Measurements from ENCODE around the gene DPP6.
A peak's percentile ranks its signal among the peaks of the same experiment; 100 is the strongest.
"Not testable (repeated sequence)": the region's sequence is repeated elsewhere in the genome, so short reads cannot be mapped to it uniquely, and the experiment has no call there.

Gene DPP6

DNA sequence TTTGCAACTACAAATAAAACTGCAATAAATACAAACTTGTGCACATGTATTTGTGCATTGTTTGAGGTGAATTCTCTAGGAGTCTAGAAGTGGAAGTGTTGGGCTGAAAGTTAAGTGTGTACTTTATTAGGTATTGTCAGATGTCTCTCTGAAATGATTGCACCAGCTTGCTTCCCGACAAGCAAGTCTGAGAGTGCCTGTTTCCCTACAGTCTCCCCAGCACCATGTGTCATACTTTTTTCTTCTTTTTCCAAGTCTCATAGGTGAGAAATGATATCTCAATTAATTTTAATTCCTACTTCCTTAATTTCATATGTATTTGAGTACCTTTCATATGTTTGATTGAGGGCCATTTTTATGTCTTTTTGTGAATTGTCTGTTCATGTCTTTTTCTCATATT is 614.6 kb downstream of the DPP6 start:
- no peak for DNase-seq (ENCODE audit: low spot score)

DNA sequence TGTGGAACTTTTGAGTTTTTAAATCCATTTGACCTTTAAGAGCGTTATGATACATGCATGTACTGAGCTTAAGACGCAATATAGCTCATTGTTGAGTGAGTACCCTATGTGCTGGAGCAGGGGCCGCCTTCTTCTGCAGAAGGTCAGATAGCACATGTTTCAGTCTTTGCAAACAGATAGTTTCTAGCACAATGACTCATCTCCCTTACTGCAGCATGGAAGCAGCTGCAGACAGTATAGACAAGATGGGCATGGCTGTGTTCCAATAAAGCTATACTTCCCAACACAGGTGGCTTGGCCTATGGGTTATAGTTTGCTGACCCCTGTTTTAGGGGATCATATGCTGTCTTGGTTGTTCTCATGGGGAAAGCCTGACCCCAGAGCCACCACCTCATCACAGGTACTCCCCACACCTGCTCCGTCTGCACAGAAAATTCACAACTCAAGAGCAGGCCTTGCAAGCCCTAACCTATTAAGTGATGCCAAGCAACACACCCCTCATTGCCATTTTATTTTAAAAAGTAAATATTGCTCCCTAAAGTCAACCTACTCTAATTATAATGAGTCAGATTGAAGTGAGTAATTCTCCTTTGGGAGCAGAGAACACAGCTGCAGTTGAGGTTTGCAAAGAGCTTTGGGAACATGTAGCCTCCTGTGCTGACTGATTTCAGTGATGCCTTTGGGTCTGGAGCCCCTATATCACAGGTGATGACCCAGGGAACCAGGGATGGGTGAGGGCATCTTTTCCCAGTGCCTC is 620.6 kb downstream of the DPP6 start:
- DNase-seq (ENCODE audit: low spot score) = peak; percentile 32

DNA sequence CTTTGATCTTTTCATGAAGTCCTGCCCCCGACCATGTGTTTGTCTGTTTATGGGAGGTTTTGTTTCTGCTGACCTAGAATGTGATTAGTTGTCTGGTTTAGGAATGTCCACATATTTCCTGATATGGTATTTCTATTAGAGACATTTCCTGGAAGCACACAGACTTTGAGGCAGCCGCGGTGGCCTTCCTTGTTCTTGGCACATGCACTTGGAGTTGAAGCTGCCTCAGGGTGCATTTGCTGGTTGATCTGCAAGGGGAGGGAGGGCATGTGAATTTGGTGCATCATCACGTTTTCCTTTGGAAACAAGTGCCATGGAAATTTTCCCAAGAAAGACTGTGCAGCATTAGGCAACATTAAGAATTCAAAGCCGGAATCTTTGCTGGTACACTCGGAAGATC is 622.0 kb downstream of the DPP6 start:
- DNase-seq (ENCODE audit: low spot score) = no peak

DNA sequence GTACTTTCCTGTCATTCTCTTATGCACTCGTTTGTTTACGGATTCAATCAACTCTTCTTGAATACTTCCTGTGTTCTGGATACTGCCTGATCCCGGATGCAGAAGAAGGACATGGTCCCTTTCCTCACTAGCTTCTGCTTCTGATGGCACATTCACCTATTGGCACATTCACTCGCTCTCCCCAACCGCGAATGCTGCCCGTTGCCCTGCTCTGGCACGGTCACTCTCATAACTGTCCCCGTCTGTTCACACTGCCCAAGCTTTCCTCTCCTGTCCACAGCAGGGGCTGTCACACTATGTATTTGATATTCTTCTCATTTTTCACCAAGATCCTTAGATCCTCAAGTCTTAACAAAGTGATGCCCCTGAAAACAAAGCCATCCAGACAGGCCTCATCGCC is 623.4 kb downstream of the DPP6 start:
- DNase-seq (ENCODE audit: low spot score) = no peak

DNA sequence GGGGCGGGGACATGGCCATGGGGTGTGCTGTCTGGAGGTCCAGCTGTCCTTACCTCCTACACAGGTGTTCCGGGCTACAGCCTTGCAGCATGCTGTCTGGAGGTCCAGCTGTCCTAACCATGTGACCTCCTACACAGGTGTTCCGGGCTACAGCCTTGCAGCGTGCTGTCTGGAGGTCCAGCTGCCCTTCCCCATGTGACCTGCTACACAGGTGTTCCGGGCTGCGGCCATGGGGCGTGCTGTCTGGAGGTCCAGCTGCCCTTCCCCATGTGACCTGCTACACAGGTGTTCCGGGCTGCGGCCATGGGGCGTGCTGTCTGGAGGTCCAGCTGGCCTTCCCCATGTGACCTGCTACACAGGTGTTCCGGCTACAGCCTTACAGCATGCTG is 623.8 kb downstream of the DPP6 start:
- DNase-seq (ENCODE audit: low spot score) = not testable (repeated sequence)

DNA sequence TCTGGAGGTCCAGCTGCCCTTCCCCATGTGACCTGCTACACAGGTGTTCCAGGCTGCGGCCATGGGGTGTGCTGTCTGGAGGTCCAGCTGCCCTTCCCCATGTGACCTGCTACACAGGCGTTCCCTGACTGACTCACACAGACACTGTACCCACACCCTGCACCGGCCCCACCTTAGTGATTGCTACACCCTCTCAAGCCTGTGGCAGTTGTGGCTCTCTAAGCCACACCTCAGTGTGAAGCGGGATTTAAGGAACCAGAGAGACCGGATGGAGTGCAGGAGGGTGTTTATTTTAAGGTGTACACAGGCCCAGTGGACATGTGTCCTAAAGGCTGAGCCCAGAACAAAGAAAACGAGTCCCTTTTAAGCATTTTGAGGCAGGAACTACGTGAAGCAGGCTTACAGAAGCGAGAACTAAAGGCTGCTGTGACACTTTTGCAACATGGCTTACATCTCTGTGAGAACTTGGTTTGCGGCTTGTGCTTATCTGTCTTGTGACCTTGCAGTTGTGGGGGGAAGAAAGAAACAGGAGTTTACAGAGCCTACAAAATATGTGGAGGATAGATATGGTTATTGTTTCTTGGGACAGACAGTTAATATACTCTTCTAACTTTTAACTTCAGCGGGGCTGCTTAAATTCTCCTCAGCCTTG is 624.4 kb downstream of the DPP6 start:
- no peak for DNase-seq (ENCODE audit: low spot score)

DNA sequence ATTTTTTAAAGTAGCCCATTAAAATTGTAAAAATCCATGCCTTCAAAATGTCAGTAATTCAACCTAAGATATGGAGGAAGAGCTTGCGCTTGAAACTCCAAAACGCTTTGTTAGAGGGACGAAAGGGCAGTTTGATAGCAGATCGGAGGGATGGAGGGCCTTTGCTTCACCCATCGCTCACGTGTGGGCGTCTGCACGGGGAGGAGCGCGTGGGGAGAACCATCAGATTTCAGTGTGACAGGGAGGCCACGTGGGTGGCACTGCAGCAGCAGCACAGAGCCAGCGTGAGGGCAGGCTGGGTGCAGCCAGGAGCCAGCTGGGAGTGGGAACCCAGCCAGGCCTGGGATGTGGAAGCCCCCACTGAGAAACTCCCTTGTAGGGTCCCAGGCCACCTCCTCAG is 625.3 kb downstream of the DPP6 start:
- no peak for DNase-seq (ENCODE audit: low spot score)

DNA sequence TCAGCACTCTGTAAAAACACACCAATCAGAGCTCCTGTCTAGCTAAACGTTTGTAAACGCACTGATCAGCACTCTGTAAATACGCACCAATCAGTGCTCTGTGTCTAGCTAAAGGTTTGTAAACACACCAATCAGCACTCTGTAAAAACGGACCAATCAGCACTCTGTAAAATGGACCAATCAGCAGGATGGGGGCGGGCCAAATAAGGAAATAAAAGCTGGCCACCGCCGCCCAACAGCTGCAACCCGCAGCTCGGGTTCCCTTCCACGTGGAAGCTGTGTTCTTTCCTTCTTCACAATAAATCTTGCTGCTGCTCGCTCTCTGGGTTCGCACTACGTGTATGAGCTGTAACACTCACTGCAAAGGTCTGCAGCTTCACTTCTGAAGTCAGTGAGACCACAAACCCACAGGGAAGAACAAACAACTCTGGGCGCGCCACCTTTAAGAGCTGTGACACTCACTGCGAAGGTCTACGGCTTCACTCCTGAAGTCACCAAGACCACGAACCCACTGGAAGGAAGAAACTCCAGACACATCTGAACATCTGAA is 625.9 kb downstream of the DPP6 start:
- DNase-seq (ENCODE audit: low spot score) = not testable (repeated sequence)

DNA sequence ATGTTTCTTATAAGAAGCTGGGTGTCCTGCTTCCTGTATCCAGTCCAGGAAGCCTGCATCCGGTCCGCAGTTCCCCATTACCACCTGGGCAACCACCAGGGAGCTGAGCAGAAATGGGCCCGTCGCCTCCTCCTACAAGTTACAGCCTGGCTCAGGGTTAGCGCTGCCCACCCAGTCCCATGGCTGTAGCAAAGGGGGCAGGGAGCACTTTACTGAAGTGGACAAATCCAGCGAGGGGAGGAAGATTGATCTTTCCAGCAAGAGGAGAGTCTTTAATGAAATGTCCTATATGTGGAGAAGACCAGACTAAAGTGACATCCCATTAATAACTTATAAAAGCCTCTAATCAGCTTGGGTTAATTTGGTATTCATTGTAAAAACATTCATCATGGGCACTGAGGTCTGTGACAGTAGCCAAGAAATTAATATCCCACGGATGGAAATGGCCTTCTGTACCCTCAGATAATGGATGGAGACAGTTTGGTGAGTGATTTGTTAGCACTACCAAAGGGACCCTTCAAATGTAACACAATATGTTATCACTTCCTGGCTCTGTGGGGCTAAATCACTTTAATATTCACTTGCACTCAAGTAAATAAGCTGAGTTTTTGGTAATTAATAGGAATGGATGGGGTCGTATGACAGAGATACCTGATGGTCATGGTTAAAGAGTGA is 627.3 kb downstream of the DPP6 start:
- DNase-seq (ENCODE audit: low spot score) = no peak

DNA sequence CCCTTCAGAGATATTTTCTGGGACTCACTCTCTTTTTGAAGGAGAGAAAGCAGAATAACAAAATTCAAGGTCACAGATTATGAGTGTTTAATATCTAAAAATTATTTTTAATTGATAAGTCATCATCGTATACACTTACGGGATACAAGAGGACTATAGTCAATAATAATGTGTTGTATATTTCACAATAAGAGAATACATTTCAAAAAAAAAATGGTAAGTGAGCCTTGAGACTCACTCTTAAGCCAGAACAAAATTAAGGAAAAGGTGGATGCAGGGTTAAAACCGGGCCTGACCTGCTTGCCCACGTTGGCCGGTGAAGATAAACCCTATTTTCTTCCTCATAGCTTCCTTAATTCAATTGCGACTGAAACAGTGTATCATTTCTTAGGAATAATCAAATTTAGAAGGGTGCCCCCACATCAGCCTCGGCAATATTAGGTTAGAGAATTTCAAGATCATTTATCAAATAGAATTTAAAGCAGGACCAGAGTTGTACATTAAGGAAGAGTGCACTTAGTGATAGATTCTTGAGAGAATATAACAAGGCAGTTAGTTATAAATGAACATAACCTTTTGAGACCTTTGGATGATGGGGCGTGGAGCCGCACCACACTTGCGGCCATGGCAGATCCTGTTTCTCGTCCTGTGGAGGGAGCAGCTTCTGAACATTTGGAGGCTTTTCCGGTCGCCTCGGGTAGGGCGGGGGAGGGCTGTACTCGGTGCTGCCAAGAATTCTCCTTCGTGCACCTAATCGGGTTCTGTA is 628.9 kb downstream of the DPP6 start:
- no peak for DNase-seq (ENCODE audit: low spot score)

DNA sequence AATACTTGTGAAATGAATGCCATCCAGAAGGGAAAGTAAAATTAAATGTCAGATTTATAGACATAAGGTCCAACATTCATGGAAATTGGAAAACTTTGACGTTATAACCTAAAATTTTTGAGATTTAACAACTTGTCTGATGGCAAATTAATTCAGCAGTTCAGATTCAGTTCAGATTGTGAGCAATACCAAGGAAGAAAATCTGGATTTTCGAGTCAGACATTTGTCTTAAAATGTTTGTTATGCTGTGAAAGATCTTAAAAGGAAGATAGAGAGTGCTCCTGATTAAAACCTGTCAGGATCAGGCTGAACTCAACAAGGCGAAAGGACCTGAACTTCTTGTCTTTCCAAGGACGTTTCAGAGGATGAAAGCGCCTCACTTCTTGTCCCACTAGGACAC is 629.8 kb downstream of the DPP6 start:
- no peak for DNase-seq (ENCODE audit: low spot score)

DNA sequence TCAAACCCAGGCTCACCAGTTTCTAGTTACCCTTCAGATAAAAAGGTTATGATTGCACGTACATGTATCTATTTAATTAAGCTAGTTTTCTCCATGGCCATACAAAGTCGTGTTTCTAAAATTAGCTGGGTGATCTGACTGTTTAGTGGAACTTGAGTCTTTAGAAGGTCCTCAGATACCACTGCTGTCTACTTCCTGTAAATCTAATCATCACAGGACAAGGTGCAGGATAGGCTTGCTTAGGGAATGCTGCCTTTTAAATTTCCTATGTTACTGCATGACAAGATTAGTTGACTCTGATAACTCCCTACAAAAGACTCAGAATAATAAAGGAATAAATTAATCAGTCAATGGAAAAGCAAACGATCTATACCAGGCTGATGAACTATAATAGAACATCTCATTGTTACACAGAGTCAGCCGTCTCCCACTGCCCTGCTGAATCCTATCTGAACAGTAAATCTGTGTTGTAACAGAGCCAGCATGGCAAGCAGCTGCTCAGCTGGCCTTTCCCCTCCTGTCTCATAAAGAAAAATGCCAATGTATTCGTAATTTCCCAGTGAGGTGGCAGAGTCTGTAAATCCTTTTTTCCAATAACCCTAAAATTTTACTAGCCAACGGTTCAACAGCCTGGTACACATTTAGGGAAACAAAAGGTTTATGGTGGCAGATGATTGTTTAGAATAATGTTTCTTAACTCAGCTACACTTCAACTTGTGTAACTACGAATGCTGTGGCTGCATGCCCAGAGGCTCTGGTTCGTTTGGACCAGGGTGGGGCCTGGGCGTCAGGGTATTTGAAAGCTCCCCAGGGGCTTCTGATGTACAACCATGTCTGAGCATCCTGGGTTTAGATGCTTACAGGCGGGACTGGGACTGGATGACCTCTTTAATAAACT is 632.7 kb downstream of the DPP6 start:
- DNase-seq (ENCODE audit: low spot score) = peak; percentile 54

DNA sequence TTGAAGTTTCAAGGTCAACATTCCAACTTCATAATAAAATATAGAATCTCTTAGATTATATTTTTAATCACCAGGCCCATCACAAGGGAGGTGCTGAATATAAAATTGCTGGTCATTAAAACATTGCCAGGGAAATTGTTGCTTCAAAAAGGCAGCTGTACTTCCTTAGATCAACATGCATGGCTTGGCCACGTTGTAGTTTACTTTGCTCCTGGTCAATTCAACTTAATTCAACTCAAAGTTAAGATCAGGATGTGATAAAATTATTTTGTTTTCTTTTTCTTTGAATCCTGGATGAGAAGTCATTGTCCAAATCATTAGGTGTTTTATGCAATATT is 633.3 kb downstream of the DPP6 start:
- DNase-seq (ENCODE audit: low spot score) = no peak

DNA sequence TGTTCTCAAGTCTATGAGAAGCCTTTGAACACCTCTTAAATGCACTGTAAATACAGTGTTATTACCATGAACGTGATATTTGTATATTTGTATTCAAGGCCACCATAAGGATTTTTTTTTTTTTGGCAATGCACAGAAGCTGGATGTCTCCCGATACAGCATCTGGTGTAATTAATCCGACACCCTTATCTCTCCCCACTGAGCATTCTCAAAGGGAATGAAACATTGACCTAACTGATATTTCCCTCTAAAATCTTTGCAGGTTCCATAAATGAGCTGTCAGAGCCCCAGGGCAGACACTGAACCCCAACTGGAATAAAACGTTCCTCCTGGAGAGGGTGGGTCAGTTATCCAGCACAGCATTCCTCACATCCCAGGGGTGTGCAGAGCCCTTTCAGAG is 634.1 kb downstream of the DPP6 start:
- DNase-seq (ENCODE audit: low spot score) = no peak

DNA sequence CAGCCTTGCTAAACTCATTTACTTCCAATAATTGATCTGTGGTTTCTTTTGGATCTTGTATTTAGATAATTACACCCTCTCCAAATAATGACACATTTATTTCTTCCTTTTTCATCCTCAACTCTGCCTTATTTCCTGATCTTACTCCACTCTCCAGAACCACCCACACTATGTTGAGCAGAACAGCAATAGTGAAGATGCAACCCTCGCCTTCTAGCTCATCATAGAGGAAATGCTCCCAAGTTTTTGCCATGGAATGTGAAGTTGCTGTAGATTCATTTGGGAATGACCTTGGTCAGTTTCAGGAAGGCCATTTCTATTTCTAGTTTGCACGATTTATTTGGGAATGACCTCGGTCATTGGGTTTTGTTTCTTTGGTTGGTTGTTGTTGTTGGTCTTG is 636.8 kb downstream of the DPP6 start:
- no peak for DNase-seq (ENCODE audit: low spot score)

DNA sequence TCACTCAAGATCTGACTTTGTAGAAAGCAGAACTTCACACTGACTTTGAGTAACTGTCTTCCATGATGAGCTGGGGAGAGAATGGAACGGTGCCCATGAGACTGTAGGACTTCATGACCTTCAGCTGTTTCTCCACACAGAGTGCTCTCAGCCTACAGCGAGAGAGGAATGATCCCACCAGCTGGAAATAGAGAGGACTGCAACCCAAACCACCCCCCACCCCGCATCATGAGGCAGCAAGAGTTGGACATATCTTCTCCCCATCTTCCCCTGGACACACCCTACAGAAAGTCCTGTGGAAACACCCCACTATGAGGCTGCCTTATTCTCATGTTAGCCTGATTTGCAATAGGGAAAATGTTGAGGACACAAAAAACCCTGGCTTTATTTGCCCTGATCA is 638.2 kb downstream of the DPP6 start:
- no peak for DNase-seq (ENCODE audit: low spot score)

DNA sequence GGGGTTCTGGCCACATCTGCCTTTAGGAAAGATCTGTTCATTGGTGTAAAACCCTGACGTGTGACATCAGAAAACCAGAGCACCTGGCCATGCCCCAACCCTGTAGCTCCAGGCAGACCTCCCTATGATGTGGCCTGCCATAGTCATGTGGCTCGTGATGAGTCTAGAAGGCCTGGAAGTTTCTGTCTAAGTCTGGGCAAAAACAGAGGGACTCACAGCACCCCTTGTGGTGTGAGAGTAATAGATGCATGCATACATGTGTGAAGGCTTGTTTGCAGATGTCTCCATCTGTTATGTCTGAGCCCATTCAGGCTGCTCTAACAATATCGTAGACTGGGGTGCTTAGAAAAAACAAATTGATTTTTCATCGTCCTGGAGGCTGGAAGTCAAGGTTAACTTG is 641.5 kb downstream of the DPP6 start:
- no peak for DNase-seq (ENCODE audit: low spot score)

DNA sequence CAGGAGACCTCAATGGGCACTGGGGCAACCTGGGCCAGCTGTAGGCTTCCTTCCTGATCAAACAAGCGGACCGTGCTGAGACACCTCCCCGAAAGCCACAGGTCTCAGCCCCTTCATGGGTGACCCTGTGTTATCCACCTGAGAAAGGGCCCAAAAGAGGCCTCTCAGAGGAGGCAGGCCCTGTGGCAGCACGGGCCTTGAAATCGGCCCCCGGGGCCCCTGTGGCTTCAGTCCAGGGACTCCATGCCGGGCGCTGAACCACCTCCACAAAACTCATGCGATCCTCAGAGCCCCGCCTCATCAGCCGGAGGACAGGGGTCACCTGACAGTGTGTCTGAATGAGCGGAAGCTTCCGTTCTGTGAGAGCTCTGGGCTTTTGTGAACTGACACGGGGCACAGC is 643.6 kb downstream of the DPP6 start:
- DNase-seq (ENCODE audit: low spot score) = no peak

DNA sequence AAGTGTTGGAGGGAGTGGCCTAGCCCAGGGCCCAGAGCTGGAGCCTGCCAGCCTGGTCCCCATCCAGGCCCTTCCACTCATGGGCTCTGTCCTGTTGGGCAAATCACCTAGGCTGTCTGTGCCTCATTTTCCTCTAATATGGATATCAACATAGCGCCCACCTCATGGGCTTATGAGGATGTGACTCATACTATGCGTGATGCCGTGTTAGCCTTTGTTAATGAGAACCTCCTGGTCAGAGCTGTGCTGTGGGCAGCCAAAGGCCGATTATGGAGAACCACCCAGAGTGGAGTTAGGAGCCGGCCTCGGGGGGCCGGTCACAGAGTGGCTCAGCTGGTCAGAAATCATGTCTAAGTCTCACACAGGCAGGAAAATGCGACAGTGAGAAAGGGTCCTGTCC is 644.4 kb downstream of the DPP6 start:
- DNase-seq (ENCODE audit: low spot score) = no peak

DNA sequence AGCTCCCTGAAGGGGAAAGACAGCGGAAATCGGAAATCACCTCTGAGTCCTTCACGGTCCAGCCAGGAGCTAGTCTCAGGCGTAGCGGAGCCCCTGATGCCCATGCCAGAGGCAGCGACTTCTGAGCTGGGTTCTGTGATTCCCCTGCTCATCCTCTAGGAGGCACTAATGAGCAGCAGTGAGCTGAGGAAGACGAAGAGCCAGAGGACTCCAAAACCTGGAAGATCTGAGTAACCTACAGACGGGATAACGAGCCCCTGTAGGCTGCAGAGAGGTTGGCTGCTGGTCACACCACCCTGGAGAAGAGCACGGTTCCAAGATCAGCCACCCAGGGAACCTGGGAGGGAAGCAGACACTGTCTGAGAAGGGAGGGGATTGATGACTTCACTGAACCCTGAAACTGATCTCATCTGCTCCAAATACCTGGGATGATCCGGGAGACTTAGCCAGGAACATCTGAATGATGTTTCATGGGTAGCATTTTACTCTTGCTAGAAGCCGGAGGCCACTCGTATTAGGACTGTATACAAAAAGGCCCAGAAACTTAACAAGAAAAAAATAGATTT is 646.6 kb downstream of the DPP6 start:
- no peak for DNase-seq (ENCODE audit: low spot score)

DNA sequence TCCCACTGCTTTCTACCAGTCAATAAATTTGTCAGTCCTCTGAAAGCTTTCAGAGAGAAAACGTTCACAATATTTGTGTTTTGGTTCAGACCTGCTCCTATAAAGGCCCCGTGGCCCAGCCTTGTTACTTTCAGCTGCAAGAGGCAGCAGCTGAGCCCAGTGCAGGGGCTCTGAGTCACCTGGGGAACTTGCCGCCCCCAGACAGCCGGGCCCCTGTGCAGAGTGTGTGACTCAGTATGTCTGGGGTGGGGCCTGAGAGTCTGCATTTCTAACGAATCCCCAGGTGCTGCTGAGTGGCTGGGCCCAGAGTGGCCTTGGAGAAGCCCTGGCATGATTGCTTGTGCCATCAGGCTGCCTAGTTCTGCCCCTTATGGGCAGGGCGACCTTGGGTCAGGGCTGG is 647.2 kb downstream of the DPP6 start:
- no peak for DNase-seq (ENCODE audit: low spot score)

Measured in Ammon's horn (tissue), 1 donor.